ES-I3 (cell line): Measurements from ENCODE around the gene HS3ST5.
"Not testable (repeated sequence)": the region's sequence is repeated elsewhere in the genome, so short reads cannot be mapped to it uniquely, and the experiment has no call there.

Experiments
- H3K36me3 ChIP-seq: 2 replicates; pipeline ENCODE4 v1.6.1; 2013; ENCODE audit warnings: mild to moderate bottlenecking, low read length, control low read depth, moderate library complexity; ENCODE audit not compliant: insufficient read depth
- H3K4me1 ChIP-seq: 2 replicates; pipeline ENCODE4 v1.6.1; 2013; ENCODE audit warnings: mild to moderate bottlenecking, control low read depth, low read length; ENCODE audit not compliant: insufficient read depth
- H3K9ac ChIP-seq: 2 replicates; pipeline ENCODE4 v1.6.1; 2013; ENCODE audit warnings: low read depth, mild to moderate bottlenecking, low read length, moderate library complexity
- H3K9me3 ChIP-seq: 2 replicates; pipeline ENCODE4 v1.6.1; 2013; ENCODE audit warnings: mild to moderate bottlenecking, low read length, moderate library complexity; ENCODE audit not compliant: control insufficient read depth, insufficient read depth

The HS3ST5 gene

GRCh38 chr6:114108119-114109002 is 234.5 kb downstream of the HS3ST5 start:
- H3K4me1 ChIP-seq: no peaks in the 10 kb centered on the region
- no peak overlapping the region for H3K9ac ChIP-seq
- H3K9me3 ChIP-seq: no peaks in the 10 kb centered on the region
- H3K36me3 ChIP-seq: no peaks in the 10 kb centered on the region

GRCh38 chr6:114106020-114106419 is 236.8 kb downstream of the HS3ST5 start:
- Histone ChIP-seq H3K9ac (no peak overlapping the region), H3K4me1 (no peaks in the 10 kb centered on the region), H3K9me3 (no peaks in the 10 kb centered on the region), H3K36me3 (no peaks in the 10 kb centered on the region)

- Histone ChIP-seq H3K9me3 (no peaks in the 10 kb centered on the region), H3K36me3 (no peaks in the 10 kb centered on the region), H3K9ac (no peak overlapping the region), H3K4me1 (peaks cover 8% of the 10 kb centered on the region)
These were observed 241.6 kb downstream of the HS3ST5 start for GRCh38 chr6:114101255-114101654.

- Histone ChIP-seq H3K9me3 (no peaks in the 10 kb centered on the region), H3K9ac (no peak overlapping the region), H3K36me3 (no peaks in the 10 kb centered on the region), H3K4me1 (peaks cover 8% of the 10 kb centered on the region)
These were observed 242.4 kb downstream of the HS3ST5 start for GRCh38 chr6:114100215-114100994.

- no peak overlapping the region for H3K9ac ChIP-seq
- no peaks in the 10 kb centered on the region for H3K36me3 ChIP-seq
- H3K4me1 ChIP-seq: peaks cover 8% of the 10 kb centered on the region
- H3K9me3 ChIP-seq: no peaks in the 10 kb centered on the region
These were observed 246.2 kb downstream of the HS3ST5 start for GRCh38 chr6:114096561-114097172.

GRCh38 chr6:114092943-114093342 is 249.9 kb downstream of the HS3ST5 start:
- no peak overlapping the region for H3K9ac ChIP-seq
- H3K9me3 ChIP-seq: no peaks in the 10 kb centered on the region
- H3K4me1 ChIP-seq: no peaks in the 10 kb centered on the region; the same call in 1 of the 2 replicates
- H3K36me3 ChIP-seq: no peaks in the 10 kb centered on the region

GRCh38 chr6:114090626-114091025 is 252.2 kb downstream of the HS3ST5 start:
- Histone ChIP-seq H3K9me3 (no peaks in the 10 kb centered on the region), H3K4me1 (no peaks in the 10 kb centered on the region; the same call in 1 of the 2 replicates), H3K9ac (no peak overlapping the region), H3K36me3 (no peaks in the 10 kb centered on the region)

- H3K4me1 ChIP-seq: no peaks in the 10 kb centered on the region; the same call in 1 of the 2 replicates
- no peaks in the 10 kb centered on the region for H3K36me3 ChIP-seq
- H3K9me3 ChIP-seq: no peaks in the 10 kb centered on the region
- no peak overlapping the region for H3K9ac ChIP-seq
These were observed 255.3 kb downstream of the HS3ST5 start for GRCh38 chr6:114087496-114087895.

GRCh38 chr6:114085211-114085610 is 257.6 kb downstream of the HS3ST5 start:
- Histone ChIP-seq H3K9me3 (no peaks in the 10 kb centered on the region), H3K4me1 (no peaks in the 10 kb centered on the region), H3K9ac (no peak overlapping the region), H3K36me3 (no peaks in the 10 kb centered on the region)

GRCh38 chr6:114084327-114084890 is 258.4 kb downstream of the HS3ST5 start:
- Histone ChIP-seq H3K4me1 (no peaks in the 10 kb centered on the region), H3K9ac (no peak overlapping the region), H3K9me3 (no peaks in the 10 kb centered on the region), H3K36me3 (no peaks in the 10 kb centered on the region)

GRCh38 chr6:114083251-114083650 is 259.6 kb downstream of the HS3ST5 start:
- Histone ChIP-seq H3K4me1 (no peaks in the 10 kb centered on the region), H3K9me3 (no peaks in the 10 kb centered on the region), H3K9ac (no peak overlapping the region), H3K36me3 (no peaks in the 10 kb centered on the region)

GRCh38 chr6:114081730-114082129 is 261.1 kb downstream of the HS3ST5 start:
- Histone ChIP-seq H3K36me3 (no peaks in the 10 kb centered on the region), H3K4me1 (peaks cover 2% of the 10 kb centered on the region; the same call in 1 of the 2 replicates), H3K9me3 (no peaks in the 10 kb centered on the region), H3K9ac (no peak overlapping the region)

- Histone ChIP-seq H3K9ac (no peak overlapping the region), H3K4me1 (peaks cover 4% of the 10 kb centered on the region; the same call in 1 of the 2 replicates), H3K9me3 (no peaks in the 10 kb centered on the region), H3K36me3 (no peaks in the 10 kb centered on the region)
These were observed 261.8 kb downstream of the HS3ST5 start for GRCh38 chr6:114080891-114081510.

GRCh38 chr6:114080410-114080809 is 262.4 kb downstream of the HS3ST5 start:
- H3K4me1 ChIP-seq, H3K9me3 ChIP-seq, H3K9ac ChIP-seq: not testable (repeated sequence)

More at GRCh38 chr6:114080410-114080809, 262.4 kb downstream of the HS3ST5 start:
- not testable (repeated sequence) for H3K36me3 ChIP-seq
